HS-5 (cell line): ENCODE results near the gene CAMK2B.

ENCODE experiments used
- DNase-seq: peaks from one replicate; pipeline ENCODE4 v3.0.0-alpha.2; 2012; ENCODE audit warnings: low read depth

The CAMK2B gene

GRCh38 chr7:44286618-44287487 lies 38.5 kb downstream of the CAMK2B start:
- DNase-seq, result no peak

- no peak for DNase-seq
Observed at GRCh38 chr7:44286182-44286617, 39.2 kb downstream of the CAMK2B start.

DNA sequence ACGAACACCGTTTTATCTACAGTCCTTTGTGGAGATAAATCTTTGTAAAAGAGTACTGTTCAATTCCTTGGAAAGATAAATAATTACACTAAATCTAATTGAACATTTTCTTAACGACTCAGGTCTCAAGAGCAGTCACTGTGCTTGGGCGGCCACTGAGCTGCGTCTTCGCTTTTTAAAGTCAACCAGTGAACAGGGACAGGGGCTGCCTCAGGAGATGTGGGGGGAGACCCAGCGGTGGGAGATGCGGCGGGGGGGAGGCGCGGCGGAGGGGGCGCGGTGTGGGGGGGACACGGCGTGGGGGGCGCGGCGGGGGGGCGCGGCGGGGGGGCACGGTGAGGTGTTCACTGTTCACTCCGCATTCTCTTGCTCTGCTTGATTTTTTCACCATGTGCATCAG lies 39.8 kb downstream of the CAMK2B start:
- DNase-seq, result no peak

GRCh38 chr7:44284881-44285541 lies 40.4 kb downstream of the CAMK2B start:
- DNase-seq, result no peak

- DNase-seq, result no peak
Observed at GRCh38 chr7:44284216-44284615, 41.2 kb downstream of the CAMK2B start.

GRCh38 chr7:44283381-44284211 lies 41.8 kb downstream of the CAMK2B start:
- DNase-seq, result no peak

DNA sequence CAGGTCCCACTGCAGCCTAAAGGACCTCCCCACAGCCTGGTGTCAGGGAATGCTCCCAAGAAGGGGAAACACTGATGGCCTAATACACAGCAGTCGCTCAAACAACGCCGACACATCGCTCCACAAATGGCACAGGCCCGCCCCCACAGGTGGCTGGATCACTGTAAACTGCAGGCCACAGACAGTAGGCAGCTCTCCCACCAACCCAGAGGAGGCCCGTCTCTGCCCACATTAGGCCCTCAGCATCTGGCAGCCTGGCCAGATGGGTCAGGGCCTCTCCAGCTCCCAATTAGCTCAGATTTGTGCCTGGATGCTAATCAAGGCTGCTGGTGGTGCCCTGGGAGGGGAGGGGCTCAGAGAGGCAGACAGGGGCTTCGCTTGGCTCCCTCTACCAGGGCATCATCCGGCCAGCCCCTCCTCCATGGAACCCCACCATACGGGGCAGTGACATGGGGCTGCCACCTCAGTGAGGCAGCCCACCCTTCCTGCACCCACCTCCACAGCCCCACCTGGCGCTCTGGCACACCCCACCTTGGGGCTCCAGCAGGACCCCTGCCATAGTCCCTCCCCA lies 42.7 kb downstream of the CAMK2B start:
- no peak for DNase-seq

- DNase-seq, result no peak
Observed at GRCh38 chr7:44281811-44282600, 43.4 kb downstream of the CAMK2B start.

DNA sequence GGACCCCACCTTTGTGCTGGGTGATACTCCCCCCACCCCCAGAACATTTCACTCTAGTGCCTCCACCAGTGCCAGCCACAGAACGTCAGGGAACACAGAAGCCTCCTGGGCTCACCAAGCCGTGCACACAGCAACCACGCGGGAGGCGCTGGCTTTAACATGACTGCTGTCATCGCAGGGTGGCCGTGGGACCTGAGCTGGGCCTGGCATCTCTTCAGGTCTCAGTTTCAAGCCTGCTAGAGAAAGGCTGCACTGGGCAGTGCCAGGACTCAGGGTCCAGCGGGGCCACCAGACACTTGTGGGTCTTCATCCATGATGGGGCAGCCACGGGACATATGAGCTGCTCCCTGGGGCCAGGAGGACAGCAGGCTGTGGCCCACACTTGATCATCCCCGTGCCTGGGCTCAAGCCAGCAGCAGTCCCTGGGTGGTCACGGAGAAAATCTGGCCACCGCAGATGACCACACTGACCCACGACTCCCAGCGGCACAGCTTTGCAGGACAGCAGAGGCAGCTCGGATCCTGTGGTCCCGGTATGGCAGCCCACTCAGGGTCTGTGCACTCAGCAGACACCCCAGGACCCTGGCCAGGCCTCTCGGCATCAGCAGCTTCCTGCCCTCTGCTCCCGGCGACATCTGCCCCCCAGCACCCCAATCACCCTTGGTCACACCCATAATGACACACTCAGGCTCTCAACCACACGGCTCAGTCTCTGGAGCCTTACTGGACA lies 44.2 kb downstream of the CAMK2B start:
- DNase-seq, result no peak

GRCh38 chr7:44280636-44280992 lies 44.8 kb downstream of the CAMK2B start:
- no peak for DNase-seq

GRCh38 chr7:44279731-44280505 lies 45.5 kb downstream of the CAMK2B start:
- DNase-seq, result no peak

DNA sequence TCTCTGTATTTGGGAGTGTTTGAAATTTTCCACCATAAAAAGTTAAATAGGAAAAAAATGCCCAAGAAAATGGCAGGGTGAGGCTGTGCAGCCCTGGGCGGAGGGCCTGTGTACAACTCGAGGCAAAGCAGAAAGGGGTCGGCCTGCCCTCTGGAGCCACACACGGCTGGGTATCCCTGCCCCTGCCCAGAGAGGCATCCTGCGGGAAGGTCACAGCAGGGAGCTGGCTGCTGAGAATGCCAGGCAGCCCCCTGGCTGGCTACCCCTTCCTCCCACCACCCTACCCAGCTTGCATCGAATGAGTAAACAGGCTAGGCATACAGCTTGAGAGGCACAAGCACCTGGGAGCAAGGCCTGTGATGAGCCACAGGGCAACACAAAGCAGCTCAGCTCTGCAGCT lies 46.1 kb downstream of the CAMK2B start:
- no peak for DNase-seq

DNA sequence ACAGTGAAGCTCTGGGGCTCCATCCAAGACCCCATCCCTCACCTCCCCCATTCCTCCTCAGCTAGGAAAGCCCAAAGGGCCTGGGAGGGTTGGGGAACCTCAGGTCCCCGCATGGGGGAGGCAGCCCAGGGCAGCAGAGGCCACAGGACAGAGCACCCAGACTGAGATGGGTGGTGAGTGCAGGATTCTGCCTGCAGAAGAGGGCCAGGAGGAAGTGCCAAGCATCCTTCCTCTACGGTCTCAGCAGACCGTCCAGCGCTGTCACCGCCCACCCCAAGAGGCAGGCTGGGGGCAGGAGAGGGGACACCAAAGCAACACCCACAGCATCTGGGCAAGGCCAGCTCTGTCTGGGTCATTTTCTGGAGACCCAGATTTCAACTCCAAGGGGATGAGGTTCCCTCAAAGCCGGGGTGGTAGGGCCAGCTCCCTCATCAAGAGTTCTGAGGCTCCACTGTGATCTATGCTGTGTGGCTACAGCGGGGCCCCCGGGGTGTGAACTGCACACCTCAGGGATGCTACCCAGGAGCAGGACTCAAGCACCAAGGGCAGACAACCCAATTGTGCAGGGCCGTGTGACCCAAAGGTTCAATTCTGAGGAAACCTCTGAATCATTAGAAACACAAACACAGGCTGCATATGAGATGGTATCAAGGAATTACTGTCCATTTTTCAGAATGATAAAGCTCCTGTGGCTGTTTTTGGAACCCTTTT lies 46.8 kb downstream of the CAMK2B start:
- DNase-seq, result no peak

- DNase-seq, result no peak
Observed at GRCh38 chr7:44277851-44278250, 47.5 kb downstream of the CAMK2B start.

DNA sequence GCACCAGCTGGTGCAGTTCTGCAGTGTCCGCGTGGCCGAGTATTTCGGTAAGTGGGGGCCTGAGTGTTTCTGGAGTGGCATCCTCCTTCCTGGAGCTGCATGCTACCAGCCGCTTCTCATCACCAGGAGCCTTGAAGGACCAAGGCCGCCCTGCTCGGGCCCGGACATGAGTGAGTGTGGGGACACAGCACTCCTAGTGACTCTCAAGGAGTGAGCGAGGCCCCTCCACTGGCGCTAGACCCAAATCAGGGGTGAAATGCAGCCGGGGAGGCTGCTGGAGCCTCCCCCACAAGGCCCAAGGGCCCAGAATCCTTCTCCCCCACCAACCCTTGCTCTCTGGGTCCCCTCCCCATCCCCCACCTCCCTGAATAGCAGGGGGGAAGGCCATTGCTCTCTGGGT lies 48.0 kb downstream of the CAMK2B start:
- DNase-seq, result no peak

GRCh38 chr7:44276571-44277221 lies 48.7 kb downstream of the CAMK2B start:
- DNase-seq, result no peak

DNA sequence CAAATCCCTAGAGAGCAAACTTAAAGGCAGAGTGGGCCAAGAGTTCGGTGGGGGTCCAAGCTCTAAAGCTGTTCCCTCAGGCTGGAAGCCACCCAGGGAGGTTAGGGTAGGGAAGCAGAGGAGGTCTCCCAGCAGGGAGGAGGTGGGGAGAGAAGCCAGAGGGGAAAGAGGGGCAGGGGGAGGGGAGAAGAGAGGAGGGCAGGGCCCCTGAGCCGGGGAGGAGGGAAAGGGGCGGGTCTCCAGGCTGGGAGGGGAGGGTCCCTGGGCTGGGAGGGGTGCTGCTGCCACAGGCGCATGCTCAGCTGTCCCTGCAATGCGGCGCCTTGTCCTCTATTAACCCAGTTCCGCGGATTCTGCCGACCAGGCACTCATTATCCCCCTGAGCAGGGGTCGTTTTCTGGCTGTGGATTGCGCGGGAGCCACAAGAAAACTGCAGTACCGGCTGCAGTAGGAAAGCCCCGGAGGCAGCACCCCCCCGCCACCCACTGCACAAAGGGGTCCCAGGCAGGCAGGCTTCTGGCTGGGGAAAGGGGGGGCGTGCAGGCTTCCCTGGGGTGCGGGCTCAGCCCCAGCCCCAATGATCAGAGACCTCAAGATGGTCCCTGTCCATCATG lies 49.3 kb downstream of the CAMK2B start:
- DNase-seq, result no peak

DNA sequence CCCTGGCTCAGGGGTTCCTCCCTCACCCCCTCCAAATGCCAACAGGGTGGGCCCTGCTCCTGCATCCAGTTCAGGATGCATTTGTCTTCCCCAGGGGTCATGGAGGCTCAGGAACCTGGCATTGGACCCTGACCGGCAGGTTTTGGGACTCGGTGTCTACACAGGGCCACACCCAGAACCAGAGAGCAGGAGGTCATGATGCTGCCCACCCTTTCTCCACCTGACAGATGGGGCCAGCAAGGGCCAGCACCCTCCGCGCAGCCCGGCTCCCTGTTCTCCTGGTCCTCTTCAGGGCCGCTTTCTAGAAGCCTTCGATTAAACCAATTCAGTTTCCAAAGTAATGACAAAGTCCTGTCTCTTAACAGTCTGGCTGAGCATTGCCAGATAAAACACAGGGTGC lies 50.2 kb downstream of the CAMK2B start:
- no peak for DNase-seq

DNA sequence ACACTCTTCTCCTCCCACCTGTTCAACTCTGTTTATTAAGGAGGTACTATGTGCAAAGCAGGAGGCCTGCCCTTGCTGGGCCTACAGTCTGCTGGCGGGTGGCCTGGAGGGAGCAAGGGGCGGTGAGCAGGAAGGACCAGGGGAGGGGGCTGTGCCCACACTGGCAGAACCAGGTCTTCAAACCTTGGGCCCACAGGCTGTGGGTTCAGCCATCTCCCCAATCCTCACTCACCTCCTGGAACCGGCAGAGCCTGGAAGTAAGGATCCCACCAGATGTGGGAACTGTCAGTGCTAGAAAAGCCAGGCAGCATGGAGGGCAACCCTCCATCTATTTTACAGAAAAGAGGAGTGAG lies 50.8 kb downstream of the CAMK2B start:
- DNase-seq, result no peak
